ENCODE data around the gene CFAP43. TPM values are rescaled to one million over a fixed set of nuclear protein-coding genes. Genes with fewer than 3 reads are reported as not detected.

CFAP43 gene
- total RNA-seq, 1 experiment from 2014 or later, result 0.08 TPM

DNA sequence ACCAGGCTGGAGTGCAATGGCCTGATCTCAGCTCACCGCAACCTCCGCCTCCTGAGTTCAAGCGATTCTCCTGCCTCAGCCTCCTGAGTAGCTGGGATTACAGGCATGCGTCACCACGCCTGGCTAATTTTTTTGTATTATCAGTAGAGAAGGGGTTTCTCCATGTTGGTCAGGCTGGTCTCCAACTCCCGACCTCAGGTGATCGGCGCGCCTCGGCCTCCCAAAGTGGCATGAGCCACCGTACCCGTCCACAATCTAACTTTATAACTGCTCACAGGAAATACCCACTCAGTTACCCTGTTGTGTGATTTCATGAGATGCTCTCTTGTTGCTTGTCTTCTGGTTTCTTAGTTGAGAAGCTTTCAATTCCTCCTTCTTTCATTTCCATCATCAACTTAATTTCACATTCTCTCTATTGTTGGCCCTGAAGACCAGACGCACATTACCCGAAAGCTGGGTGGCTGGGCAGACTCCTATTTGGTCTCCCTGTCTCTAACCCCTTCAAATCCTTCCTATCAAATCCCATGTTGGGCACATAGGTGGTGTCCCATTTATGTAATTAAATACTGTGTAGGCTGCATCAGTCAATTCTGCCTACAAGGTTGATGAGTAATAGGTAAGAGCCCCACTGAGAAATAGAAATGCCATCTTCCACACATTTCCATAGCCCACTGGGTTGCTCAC lies 35.7 kb upstream of the CFAP43 start:
- Histone ChIP-seq H3K4me1 (replicated peaks) (no peaks in the 10 kb centered on the region), H3K27ac (no peak overlapping the region), H3K4me3 (peak overlapping the region; percentile 55), H3K27me3 (replicated peaks) (no peaks in the 10 kb centered on the region), H3K36me3 (peaks cover 62% of the 10 kb centered on the region), H3K9me3 (replicated peaks) (no peaks in the 10 kb centered on the region)
- DNase-seq (ENCODE audit: low read depth in 1 of 2, low spot score in 2 of 2), result no peak

DNA sequence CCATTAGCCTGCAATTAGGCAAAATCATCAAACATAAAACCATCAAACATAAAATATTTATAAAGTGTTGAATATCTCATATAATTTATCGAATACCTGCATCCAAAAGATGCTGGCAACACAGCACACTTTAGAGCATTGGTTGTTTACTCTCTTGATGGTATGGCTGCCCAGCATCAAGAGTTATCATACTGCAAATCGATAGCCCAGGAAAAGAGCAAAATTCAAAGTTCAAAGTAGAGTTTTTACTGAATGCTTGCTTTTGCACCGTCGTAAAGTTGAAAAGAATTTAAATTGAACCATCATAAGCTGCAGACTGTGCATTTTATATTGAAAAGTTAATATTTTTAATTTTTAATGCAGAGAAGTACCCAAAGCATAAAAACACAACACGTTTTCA lies 32.6 kb upstream of the CFAP43 start:
- no peaks in the 10 kb centered on the region for H3K27me3 ChIP-seq (replicated peaks)
- no peak overlapping the region for H3K27ac ChIP-seq
- peaks cover 14% of the 10 kb centered on the region for H3K4me1 ChIP-seq (replicated peaks)
- peaks cover 91% of the 10 kb centered on the region for H3K36me3 ChIP-seq
- H3K9me3 ChIP-seq (replicated peaks), result no peaks in the 10 kb centered on the region
- H3K4me3 ChIP-seq, result no peak overlapping the region
- DNase-seq (ENCODE audit: low read depth in 1 of 2, low spot score in 2 of 2), result no peak

DNA sequence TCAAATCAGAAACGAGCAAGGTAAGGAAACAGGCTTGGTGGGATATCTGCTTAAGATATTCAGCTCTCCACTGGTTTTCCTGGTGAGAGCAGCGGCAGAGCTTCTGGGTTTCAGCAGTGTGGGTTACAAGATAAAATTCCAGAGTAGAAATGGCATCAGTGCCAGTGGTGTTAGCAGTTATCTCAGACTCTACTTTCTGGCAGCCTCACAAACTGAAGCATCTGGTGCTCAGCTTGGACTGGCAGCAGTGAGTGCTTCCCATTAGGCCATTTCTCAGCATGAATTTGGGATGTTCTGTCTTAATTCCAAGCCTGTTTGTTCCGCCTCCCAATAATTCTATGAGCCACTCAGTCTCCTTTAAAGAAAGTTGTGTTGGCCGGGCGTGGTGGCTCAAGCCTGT lies 29.9 kb upstream of the CFAP43 start:
- Histone ChIP-seq H3K27me3 (replicated peaks) (no peaks in the 10 kb centered on the region), H3K4me1 (replicated peaks) (peaks cover 15% of the 10 kb centered on the region), H3K9me3 (replicated peaks) (no peaks in the 10 kb centered on the region), H3K4me3 (no peak overlapping the region), H3K36me3 (peaks cover 93% of the 10 kb centered on the region), H3K27ac (no peak overlapping the region)
- DNase-seq (ENCODE audit: low read depth in 1 of 2, low spot score in 2 of 2), result no peak

DNA sequence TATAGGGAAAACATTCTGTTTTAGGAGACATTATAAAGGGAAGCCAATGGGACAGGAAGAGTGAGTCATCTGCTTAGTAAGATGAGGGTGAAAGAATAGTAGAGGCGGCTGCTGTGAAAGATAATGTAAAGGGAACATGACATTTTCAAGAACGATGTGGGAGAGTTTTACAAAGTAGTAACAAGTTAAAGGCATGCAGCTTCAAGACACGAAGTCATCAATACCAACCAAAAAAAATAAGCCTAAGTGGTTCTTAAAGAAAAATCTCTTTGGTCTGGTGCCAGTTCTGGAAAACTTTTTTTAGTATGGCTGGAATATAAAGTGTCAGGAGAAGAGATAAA lies 28.6 kb upstream of the CFAP43 start:
- Histone ChIP-seq H3K36me3 (peaks cover 92% of the 10 kb centered on the region), H3K4me3 (no peak overlapping the region), H3K27me3 (replicated peaks) (no peaks in the 10 kb centered on the region), H3K4me1 (replicated peaks) (peaks cover 24% of the 10 kb centered on the region), H3K9me3 (replicated peaks) (no peaks in the 10 kb centered on the region), H3K27ac (no peak overlapping the region)
- peak in 1 of 2 experiments; percentile 48 for DNase-seq (ENCODE audit: low read depth in 1 of 2, low spot score in 2 of 2)

DNA sequence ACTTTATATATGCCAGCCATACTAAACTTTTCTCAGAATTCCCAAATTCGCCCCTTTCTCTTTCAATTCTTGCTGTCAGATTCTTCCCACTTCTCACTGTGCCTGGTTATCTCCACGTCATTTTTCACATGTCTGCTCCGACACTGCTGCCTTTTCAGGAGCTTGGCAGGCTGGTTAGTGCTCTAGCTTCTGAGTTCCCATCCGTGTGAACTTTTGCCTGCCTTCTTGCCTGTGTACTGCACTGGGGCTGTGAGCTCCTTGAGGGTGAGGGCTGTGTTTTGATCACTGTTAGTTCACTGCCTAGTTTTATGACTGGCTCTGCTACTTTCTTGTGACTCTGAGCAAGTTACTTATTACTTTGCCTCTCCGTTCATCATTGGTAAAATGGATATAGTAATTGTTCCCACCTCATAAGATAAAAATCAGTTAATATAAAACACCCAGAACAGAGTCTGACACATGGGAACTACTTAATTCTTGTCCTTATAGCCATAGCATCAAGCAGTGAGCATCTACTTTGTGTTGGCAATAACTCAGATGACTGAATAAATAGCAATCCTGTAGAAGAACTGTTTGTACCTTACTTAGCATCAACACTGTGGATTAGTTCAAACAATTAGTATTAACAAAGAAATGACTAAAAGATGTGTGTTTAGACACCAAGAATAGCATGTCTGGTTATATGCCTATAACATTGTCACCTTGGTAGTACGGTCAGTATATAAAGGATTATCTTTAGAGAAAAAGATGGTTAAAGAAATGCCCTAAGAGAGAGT lies 28.0 kb upstream of the CFAP43 start:
- no peak for DNase-seq (ENCODE audit: low read depth in 1 of 2, low spot score in 2 of 2)
- Histone ChIP-seq H3K27ac (no peak overlapping the region), H3K4me1 (replicated peaks) (peaks cover 27% of the 10 kb centered on the region), H3K27me3 (replicated peaks) (no peaks in the 10 kb centered on the region), H3K36me3 (peaks cover 89% of the 10 kb centered on the region), H3K4me3 (no peak overlapping the region), H3K9me3 (replicated peaks) (no peaks in the 10 kb centered on the region)

DNA sequence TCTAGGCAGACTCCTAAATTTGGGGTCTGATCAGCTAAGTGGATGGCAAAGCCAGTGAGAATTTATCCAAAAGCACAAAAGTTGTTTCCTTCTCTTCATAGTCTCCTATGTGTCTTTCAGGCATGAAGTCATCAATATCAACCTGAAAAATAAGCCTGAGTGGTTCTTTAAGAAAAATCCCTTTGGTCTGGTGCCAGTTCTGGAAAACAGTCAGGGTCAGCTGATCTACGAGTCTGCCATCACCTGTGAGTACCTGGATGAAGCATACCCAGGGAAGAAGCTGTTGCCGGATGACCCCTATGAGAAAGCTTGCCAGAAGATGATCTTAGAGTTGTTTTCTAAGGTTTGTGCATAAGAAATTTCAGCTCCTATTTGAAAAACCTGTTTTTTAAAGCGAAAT lies 27.3 kb upstream of the CFAP43 start:
- Histone ChIP-seq H3K4me1 (replicated peaks) (peaks cover 28% of the 10 kb centered on the region), H3K4me3 (no peak overlapping the region), H3K27me3 (replicated peaks) (no peaks in the 10 kb centered on the region), H3K27ac (no peak overlapping the region), H3K36me3 (peaks cover 85% of the 10 kb centered on the region), H3K9me3 (replicated peaks) (no peaks in the 10 kb centered on the region)
- no peak for DNase-seq (ENCODE audit: low read depth in 1 of 2, low spot score in 2 of 2)

DNA sequence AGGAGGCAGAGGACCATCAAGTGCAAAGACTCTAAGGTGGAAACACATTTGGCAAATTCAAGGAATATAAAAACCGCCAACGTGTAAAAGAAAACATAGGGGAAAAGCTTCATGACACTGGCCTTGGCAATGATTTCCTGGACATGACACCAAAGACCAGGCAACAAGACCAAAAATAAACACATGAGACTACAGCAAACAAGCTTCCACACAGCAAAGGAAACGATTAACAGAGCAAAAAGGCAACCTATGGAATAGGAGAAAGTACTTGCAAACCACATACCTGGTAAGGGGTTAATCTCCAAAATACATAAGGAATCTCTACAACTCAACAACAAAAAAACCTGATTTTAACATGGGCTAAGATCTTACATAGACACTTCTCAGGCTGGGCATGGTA lies 26.0 kb upstream of the CFAP43 start:
- Histone ChIP-seq H3K9me3 (replicated peaks) (no peaks in the 10 kb centered on the region), H3K27me3 (replicated peaks) (no peaks in the 10 kb centered on the region), H3K4me3 (no peak overlapping the region), H3K36me3 (peaks cover 75% of the 10 kb centered on the region), H3K4me1 (replicated peaks) (peaks cover 39% of the 10 kb centered on the region), H3K27ac (no peak overlapping the region)
- no peak for DNase-seq (ENCODE audit: low read depth in 1 of 2, low spot score in 2 of 2)

DNA sequence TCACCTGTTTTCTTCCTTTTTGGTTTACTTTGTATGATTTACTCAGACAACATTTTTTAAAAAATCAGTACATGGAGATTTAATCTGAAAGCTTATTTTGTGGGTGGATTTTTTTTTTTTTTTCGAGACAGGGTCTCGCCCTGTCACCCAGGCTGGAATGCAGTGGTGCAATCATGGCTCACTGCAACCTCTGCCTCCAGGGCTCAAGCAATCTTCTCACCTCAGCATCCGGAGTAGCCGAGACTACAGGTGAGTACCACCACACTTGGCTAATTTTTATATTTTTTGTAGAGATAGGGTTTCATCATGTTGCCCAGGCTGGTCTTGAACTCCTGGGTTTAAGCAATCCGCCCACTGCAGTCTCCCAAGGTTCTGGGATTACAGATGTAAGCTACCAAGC lies 25.1 kb upstream of the CFAP43 start:
- Histone ChIP-seq H3K9me3 (replicated peaks) (no peaks in the 10 kb centered on the region), H3K4me1 (replicated peaks) (peaks cover 39% of the 10 kb centered on the region), H3K27me3 (replicated peaks) (no peaks in the 10 kb centered on the region), H3K36me3 (peaks cover 65% of the 10 kb centered on the region), H3K4me3 (no peak overlapping the region), H3K27ac (no peak overlapping the region)
- DNase-seq (ENCODE audit: low read depth in 1 of 2, low spot score in 2 of 2), result no peak

DNA sequence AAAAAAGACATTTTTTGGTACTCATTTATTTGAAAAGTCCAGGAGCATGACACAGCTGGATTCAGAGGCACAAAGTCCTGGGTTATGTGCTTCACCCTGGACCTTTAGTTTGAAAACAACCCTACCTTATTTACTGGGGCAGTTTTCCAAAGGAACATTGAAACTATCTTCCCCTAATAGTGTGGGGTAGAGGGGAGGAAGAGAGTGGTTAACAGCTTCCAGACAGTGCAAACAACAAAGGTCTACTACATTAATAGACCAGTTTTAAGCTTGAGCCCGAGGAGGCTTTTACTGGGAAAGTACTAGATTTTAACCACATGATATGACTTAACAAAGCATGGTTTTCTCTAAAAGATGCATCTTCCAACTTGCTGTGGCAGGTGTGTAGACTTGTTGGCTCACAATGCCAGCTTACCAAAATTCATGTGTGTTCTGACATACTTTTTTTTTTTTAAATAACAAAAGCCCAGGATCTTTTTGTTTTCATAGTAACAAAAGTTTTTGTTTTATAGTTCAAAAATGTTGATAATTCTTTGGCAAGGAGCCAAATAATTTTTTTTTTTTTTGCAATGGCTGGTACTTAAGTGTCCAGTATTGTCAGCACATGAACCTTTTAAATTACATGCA lies 24.3 kb upstream of the CFAP43 start:
- Histone ChIP-seq H3K9me3 (replicated peaks) (no peaks in the 10 kb centered on the region), H3K27me3 (replicated peaks) (no peaks in the 10 kb centered on the region), H3K4me1 (replicated peaks) (peaks cover 39% of the 10 kb centered on the region), H3K4me3 (no peak overlapping the region; the same call in 1 of the 2 replicates), H3K36me3 (peaks cover 57% of the 10 kb centered on the region), H3K27ac (peak overlapping the region; percentile 77; the same call in 1 of the 2 replicates)
- DNase-seq (ENCODE audit: low read depth in 1 of 2, low spot score in 2 of 2), result no peak

DNA sequence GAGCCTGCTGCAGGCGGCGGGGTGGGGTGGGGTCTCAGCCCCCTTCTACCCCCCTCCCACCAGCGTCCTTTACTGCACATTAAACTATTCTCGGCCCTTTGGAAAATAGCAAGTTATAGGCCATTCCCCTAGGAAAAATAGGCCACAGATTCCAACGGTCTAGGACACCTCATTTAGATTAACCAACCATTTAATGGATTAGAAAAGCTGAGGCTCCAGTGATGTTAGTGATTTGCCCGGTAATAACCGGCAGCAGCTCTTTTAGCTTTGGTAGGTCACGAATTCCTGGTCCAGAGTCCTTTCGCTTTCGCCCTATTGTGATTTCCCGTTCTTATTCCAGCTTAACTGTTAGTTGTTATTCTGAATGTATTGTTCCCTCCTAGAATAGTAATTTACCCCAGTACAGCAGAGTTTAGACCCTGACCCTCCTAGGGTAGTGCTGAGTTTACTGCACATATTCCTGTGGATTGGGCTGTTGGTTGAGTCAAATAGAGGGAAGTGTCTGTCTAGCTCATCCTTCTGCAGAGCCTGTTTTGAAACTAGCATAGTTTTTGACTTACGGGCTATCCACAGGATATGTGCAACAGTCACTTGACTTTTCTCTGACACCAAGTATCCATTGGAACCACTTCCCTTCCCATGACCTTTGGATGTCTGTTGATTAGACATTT lies 23.3 kb upstream of the CFAP43 start:
- Histone ChIP-seq H3K27me3 (replicated peaks) (no peaks in the 10 kb centered on the region), H3K4me3 (peak overlapping the region; percentile 77), H3K36me3 (peaks cover 50% of the 10 kb centered on the region), H3K4me1 (replicated peaks) (peaks cover 32% of the 10 kb centered on the region), H3K27ac (peak overlapping the region; percentile 77), H3K9me3 (replicated peaks) (no peaks in the 10 kb centered on the region)
- peak in 1 of 2 experiments; percentile 51 for DNase-seq (ENCODE audit: low read depth in 1 of 2, low spot score in 2 of 2)

DNA sequence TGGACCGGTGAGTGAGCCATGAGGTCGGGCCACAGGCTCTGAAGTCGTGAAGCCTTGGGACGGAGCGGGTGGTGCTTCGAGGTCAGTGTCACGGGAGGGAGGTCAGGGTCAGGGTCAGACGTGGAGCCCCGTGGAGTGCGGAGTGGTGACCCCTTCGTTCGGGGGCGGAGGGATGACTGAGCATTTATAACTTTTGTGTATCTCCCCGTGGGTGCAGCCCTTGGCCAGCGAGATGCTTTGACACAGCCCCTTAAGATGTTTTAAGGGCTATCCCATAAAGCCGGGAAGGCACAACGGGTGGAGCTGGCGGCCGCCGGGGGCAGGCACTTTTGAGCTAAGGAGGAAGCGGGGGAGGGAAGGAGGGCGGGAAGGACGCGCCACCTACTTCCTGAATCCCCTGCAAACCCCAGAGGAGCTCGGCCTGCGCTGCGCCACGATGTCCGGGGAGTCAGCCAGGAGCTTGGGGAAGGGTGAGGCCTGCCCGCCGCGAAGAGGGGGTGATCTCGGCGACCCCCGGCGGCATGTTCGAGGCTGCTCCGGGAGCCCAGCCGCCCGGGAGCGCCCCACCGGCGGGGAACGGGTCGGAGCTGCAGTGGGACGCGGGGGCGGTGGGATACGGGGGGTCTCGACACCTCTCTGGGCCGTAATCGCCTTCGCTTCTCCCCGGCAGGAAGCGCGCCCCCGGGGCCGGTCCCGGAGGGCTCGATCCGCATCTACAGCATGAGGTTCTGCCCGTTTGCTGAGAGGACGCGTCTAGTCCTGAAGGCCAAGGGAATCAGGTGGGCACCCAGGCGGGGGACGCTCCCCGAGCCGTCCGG lies 22.5 kb upstream of the CFAP43 start, which contains the start of gene GSTO1:
Gene GSTO1, plus strand, starts transcription at position 400 of the 818 bp plus-strand sequence. Its CDS starts 37 bp downstream, at position 437.
- Histone ChIP-seq H3K9me3 (replicated peaks) (no peaks in the 10 kb centered on the region), H3K4me3 (peak within 1 kb of the TSS; percentile 77), H3K27ac (peak within 1 kb of the TSS; percentile 77), H3K4me1 (replicated peaks) (peaks cover 24% of the 10 kb centered on the region), H3K27me3 (replicated peaks) (no peaks in the 10 kb centered on the region; the same call in 1 of the 2 replicates), H3K36me3 (peaks cover 42% of the 10 kb centered on the region)
- DNase-seq (ENCODE audit: low read depth in 1 of 2, low spot score in 2 of 2), result peak; percentile 72 to 82

DNA sequence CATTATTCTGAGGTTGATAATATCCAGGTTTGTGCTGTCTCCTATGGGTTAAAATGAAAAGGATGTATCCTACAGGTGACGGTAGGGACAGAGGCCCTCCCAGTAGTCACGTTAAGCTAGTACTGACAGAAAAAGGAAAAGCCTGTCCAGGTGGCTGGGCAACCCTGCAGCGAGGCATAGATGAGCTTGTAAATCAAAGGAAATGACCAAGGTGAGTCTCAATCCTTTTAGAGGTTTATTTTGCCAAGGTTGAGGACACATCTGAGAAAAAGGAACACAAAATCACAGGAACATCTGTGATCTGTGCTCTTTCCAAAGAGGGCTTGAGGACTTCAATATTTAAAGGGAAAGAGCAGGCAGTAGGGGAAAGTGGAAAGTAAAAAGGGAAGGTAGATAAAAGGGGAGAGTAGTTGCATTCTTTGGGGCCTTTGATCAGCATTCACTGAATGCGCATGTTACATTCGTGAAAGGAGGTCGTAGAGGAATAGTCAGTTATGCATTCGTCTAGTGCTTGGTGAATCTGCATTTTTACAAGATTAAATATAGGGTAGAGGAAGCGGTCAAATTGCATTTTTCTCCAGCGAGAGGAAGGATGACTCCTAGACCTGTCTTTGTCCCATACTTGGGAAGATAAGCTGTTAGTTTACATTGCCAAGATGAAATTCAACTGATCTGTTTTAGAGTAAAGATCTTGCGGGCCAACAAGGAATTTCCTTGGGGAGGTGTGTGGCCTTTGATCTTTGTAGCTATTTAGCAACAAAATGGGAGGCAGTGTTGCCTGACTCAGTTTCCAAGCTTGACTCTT lies 21.6 kb upstream of the CFAP43 start:
- Histone ChIP-seq H3K9me3 (replicated peaks) (no peaks in the 10 kb centered on the region), H3K27ac (peak overlapping the region; percentile 77), H3K36me3 (peaks cover 33% of the 10 kb centered on the region), H3K4me3 (peak overlapping the region; percentile 77), H3K4me1 (replicated peaks) (peaks cover 24% of the 10 kb centered on the region), H3K27me3 (replicated peaks) (no peaks in the 10 kb centered on the region; the same call in 1 of the 2 replicates)
- peak in 1 of 2 experiments; percentile 23 for DNase-seq (ENCODE audit: low read depth in 1 of 2, low spot score in 2 of 2)
